OCI-M2 (cell line): Measurements from ENCODE around the gene TMC1.

Source experiments
- DNase-seq: peaks from one replicate; lab custom pipeline; 2025; ENCODE audit not compliant: unreplicated experiment; lab: John Stamatoyannopoulos, UW

TMC1 gene

GRCh38 chr9:72565535-72565934 lies 44.1 kb downstream of the TMC1 start:
- no peak for DNase-seq

DNA sequence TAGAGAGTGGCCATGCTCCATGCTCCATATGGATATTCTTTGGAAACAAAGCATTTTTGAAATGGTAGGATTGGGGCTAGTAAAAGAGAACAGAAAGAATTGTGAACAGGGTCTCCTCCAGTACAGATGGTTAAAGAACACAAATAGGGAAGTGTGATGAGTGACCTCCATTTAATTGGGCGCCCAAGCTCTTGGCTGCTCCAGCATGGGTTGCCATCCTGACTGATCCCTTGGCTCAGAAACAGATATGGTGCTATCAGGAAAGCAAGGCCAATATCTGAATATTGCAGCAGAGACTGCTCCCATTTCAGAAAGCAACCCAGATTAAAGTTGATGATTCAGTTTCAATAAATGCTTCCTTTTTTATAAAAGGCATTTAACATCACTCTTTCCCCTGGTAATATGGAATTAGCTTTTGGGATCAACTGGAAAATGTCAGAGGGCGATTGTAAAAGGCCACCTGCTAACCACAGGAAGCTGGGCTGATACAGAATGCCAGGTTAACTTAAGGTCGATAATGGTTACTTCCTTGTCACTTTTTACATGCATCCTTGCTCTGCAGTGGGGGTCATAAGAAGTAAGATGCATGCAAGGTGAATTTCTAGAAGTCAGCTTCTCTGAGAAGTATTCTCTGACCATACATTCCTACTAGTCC lies 52.9 kb downstream of the TMC1 start:
- no peak for DNase-seq

DNA sequence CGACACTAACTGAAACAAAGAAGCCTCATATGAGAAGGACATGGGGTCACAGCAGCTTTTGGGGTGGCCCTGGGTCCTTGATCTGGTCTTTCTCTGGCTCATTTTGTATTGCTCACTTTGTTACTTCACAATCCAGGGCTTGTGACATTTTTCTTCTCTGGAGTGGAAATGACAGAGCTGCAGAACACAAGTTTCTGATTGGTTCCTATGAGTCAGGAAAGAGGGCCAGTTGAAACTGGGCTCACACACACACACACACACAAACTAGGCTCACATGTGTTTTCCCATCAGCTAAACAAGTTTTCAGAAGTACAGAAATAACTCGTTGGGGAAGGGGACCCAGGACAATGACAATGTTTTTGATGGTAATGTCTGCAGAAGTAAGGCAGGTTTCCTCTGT lies 54.3 kb downstream of the TMC1 start:
- no peak for DNase-seq

DNA sequence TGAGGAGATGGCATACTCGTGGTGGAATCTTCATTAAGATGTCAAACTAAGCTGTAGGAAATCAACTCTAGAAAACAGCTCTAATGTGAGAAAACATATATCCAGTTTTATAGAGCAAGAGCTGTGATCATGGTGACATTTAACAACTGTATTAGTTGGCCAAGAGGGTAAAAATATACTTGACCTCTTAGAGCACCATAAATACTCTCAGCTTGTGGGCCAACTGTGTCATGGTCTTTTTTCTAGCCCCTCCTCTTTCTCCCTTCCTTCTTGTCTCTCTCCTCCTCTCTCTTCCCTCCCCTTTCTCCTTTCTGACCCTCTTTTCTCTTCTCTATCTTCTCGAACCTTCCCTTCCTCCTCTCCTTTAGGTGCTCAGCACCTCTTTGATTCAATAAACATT lies 54.7 kb downstream of the TMC1 start:
- DNase-seq = no peak

- DNase-seq = no peak
Measured at GRCh38 chr9:72577212-72577753, 55.9 kb downstream of the TMC1 start.

- DNase-seq = no peak
Measured at GRCh38 chr9:72579190-72579589, 57.8 kb downstream of the TMC1 start.

DNA sequence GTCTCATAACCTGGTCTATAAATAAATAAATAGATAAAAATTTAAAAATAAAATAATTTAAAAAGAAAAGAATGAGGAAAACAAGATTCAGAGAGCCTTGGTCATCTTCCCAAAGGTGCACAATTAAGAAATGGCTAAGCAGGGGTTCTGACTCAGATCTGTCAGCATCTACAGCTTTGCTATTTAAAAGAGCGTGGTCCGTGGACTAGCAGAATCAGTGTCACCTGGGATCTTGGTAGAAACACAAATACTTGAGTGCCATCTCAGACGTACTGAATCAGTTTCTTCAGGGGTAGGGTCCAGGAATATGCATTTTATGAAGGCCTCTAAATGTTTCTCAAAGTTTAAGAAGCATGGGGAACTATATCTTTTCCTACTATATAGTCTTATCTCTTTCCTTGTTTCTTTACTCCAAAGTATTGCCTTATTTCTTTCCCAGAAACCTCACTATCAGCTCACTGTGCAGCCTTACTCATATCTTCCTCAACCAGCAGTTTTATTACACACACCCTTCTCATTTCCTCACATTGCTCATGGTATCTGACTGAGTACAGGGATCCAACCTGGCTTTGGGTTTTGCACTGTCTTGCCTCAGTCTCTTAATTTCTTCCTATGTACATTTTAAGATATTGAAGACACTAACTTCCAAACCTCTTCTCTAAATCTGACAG lies 58.6 kb downstream of the TMC1 start:
- no peak for DNase-seq

GRCh38 chr9:72581694-72582093 lies 60.3 kb downstream of the TMC1 start:
- no peak for DNase-seq

GRCh38 chr9:72583370-72583769 lies 62.0 kb downstream of the TMC1 start:
- no peak for DNase-seq

GRCh38 chr9:72586388-72587130 lies 65.2 kb downstream of the TMC1 start:
- no peak for DNase-seq

DNA sequence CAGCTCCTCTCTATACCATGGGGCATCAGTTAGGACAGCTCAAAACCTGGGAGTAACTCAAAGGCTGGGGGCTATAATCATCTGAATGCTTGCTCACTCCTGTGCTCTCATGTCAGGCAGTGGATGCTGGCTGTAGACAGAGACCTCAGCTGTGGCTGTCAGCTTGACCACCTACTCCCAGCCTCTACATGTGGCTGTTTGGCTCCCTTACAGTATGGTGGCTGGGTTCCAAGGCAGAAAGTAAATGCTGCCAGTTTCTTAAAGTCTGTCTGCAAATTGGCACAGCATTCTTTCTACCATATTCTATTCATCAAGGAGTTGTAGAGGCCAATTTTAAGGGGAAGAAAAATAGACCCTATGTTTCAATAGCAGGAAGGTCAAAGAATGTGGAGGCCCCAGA lies 66.9 kb downstream of the TMC1 start:
- no peak for DNase-seq

DNA sequence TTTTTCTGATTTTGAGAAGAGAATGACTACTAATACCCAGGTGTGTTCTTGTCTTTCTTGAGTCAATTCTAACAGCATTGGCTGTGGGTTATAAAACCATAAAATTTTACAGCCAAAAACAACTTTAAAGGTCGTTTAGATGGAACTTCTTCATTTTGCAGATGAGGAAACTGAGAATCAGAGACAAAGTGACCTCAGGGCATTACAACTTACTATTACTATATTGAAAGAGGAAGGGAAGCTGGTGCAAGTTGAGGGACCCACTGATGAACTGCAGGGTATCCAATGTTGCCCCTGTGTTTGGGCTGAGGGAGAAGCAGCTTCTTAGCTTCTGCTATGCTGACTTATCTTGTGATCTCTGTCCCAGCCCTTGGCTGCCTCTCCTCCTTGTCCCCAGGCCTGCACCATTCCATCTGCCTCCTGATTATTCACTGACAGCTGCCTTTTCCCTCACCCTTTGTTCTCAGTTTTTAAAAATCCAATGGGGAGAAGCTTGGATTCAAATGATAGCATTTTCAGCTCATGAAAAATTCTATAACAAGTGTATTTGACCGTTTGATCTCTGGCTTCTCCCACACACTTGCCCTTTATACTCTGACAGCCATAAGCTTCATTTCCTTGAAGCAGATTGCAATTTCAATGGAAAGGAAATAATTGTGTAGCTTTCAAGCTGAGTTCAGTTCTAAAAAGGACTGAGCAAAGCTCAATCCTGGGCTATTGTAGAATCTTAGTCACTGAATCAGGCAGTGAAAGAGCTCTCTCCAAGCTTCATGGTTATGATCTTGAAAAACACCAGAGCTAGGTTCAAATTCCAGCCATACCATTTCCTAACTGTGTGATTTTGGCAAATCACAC lies 68.5 kb downstream of the TMC1 start:
- no peak for DNase-seq

GRCh38 chr9:72590824-72591223 lies 69.4 kb downstream of the TMC1 start:
- no peak for DNase-seq

DNA sequence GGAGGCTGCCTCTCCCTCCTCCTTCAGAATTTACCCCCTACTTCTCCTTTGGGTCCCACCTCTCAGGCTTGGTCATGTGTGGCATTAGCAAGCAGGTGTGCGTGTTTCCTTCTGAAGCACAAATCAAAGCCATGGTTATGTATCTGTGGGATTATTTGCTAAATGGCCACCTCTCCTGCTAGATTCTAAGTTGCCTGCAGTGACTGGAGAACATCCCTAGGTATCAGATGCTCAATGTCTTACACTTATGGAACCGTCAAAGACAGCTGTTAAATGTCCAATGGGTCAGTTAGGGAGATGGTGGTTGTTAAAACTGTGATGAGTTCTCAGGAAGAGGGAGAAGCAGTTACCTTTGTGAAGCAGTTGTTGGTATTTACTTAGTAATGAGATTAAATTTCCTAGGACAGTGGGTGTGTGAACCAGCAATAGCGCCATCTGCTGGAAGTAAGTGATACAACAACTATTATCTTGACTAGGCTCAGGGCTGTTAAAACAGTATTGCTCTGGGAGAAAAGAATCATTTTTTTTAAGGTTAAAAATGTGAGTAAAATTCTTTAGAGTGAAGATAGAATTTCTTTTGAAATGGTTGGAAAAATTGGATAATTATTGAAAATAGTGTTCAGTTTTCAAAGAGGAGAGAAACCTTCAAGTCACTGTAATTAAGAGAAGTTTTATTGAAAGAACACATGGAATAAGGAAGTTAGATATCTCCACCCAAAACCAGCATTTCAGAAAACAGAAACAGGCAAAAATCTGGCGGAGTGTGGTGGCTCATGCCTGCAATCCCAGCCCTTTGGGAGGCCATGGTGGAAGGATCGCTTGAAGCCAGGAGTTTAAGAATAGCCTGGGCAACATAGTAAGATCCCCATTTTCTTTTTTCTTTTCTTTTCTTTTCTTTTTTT lies 71.3 kb downstream of the TMC1 start:
- no peak for DNase-seq

DNA sequence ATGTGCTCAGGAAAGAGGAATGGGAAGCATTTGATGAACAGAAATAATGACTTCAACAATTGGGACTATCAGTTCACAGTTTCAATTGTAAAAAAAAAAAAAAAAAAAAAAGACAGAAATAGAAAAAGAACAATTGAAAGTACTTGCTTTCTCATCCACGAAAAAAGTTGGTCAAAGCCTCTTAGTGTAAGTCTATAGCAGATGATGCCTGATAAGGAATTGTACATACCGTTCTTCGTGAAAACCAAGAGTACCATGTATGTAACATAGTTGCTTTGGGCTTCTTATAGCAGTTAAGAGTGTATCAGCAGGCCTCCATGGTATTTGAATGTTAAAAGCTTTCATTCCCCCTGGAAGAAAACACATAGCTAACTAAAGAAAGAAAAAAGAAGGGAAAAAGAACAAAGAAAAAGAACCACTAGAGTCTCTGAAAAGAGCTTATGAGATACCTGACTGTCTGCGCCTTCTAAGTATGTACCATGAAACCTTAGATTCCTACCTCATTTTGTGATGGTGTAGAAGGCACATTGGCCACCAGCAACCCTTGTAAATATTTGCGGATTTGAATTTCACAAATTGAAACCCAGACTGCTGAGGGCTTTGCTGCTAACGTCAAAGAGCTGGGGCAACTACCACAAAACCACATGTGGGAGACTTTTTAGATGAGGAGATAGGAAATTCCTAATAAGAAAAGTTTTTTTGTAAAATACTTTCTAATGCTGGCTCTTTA lies 75.2 kb downstream of the TMC1 start:
- no peak for DNase-seq

GRCh38 chr9:72597181-72597517 lies 75.7 kb downstream of the TMC1 start:
- no peak for DNase-seq

- DNase-seq = no peak
Measured at GRCh38 chr9:72597601-72598000, 76.2 kb downstream of the TMC1 start.

DNA sequence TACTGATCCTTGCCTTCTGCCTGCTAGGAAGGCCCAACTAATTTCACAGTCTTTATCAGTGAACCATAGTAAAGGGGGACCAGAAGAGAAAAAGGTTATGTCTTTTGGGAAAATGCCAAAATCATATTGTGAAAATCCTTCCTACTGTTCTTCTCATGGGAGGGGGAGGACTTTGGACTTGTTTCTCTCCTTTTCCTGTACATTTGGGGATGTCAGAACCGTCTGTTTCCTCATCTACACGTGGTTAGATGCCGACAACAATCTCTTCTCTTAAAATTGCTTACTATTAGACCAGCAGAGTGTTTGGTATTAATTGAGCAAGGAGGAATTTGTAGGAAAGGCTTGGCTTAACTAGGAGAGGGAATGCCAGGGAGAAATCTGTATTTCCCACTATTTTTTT lies 77.2 kb downstream of the TMC1 start:
- no peak for DNase-seq

GRCh38 chr9:72599874-72600534 lies 78.6 kb downstream of the TMC1 start:
- no peak for DNase-seq
